ENCODE data around the gene BCKDK. TPM values are rescaled to one million over a fixed set of nuclear protein-coding genes. Genes with fewer than 3 reads are reported as not detected.

Gene BCKDK
- total and polyA plus RNA-seq, 2 of the 8 experiments (the other 6 are each of a cell fraction or from before 2014, with no cell fraction given) = 49.6 to 77.1 TPM

DNA sequence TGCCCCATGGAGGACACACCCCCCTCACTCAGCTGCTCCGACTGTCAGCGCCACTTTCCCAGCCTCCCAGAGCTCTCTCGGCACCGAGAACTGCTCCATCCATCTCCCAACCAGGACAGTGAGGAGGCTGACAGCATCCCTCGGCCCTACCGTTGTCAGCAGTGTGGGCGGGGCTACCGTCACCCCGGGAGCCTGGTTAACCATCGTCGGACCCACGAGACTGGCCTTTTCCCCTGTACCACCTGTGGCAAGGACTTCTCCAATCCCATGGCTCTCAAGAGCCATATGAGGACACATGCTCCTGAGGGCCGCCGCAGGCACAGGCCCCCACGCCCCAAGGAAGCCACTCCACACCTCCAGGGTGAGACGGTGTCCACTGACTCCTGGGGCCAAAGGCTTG, 31.9 kb upstream of the BCKDK start (continued):
- no peak for TF ChIP-seq RBBP5 (IDR thresholded peaks at IDR 0.05; ENCODE audit: borderline replicate concordance, low read depth, low read length)
- TF ChIP-seq EZH2 (IDR thresholded peaks at IDR 0.05; ENCODE audit: low read depth, low read length, severe bottlenecking) = no peak
- no peak for TF ChIP-seq TAF1 (IDR thresholded peaks at IDR 0.05; ENCODE audit: low read depth, low read length)
- no peak for TF ChIP-seq CEBPB (IDR thresholded peaks at IDR 0.05; ENCODE audit: low read depth, low read length)
- no peak for TF ChIP-seq RAD21 (IDR thresholded peaks at IDR 0.05 in 1 of 2, conservative IDR thresholded peaks at IDR 0.05 in 1 of 2; ENCODE audit: low read depth in 2 of 2, low read length in 2 of 2)
